Breast epithelium (tissue), 3 donors: ENCODE results near the gene PLEKHG4.

Source experiments
- CTCF ChIP-seq, 3 donors: fragments of 450-650 bp; IDR thresholded peaks; one replicate each; pipeline ENCODE4 v1.5.1; 2016 to 2017; ENCODE audit warnings: antibody characterized with exemption in 3 of 3, mild to moderate bottlenecking in 3 of 3, moderate library complexity in 3 of 3
- POLR2A ChIP-seq: fragments of 450-650 bp; IDR thresholded peaks from one replicate; pipeline ENCODE4 v1.6.1; 2016; ENCODE audit warnings: antibody characterized with exemption, mild to moderate bottlenecking, moderate library complexity

DNA sequence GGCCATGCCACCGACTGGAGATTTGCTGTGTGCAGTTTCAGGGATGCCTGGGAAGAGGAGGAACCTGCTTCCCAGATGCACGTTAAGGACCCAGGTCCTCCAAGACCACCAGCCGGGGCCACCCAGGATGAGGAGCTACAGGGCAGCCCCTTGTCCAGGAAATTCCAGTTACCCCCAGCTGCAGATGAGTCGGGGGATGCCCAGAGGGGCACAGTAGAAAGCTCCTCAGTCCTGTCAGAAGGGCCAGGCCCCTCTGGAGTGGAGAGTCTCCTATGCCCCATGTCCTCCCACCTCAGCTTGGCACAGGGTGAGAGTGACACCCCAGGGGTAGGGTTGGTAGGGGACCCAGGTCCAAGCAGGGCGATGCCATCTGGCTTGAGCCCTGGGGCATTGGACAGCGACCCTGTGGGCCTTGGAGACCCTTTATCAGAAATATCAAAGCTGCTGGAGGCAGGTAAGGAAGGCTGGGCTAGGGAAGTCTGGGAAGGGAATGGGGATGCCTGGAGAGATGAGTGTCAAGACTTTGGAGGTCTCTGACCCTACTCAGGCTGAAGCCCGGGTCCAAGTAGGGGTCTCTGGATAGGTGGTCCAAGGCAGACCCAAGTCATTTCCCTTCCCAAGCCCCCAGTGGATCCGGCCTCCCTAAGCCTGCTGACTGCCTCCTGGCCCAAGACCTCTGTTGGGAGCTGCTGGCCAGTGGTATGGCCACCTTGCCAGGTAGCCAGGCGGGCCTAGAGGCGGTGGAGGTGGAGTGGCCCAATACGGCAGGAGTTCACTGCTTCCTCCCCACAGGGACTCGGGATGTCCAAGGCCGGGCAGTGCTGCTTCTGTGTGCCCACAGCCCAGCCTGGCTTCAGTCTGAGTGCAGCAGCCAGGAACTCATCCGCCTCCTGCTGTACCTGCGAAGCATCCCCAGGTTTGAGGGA, 1.0 kb downstream of the PLEKHG4 start:
- no peak for TF ChIP-seq CTCF (IDR thresholded peaks at IDR 0.05)
- TF ChIP-seq POLR2A, result no peak
